Measurements from ENCODE around the gene TEAD2. TPM values are rescaled to one million over a fixed set of nuclear protein-coding genes. Genes with fewer than 3 reads are reported as not detected.
A peak's percentile ranks its signal among the peaks of the same experiment; 100 is the strongest.
"Not testable (repeated sequence)": the region's sequence is repeated elsewhere in the genome, so short reads cannot be mapped to it uniquely, and the experiment has no call there.

The TEAD2 gene
- total RNA-seq, 2 donors from 2014 or later = 31.0 to 32.4 TPM

GRCh38 chr19:49390131-49390928, 28.1 kb upstream of the TEAD2 start:
- intact Hi-C loops (cut with DNase I) = loop anchor here (2.0 to 5.0 kb wide), 2 partner anchors 50 to 52 kb away; partner anchors contain the start of gene SLC17A7 (in 2 of the 2)

GRCh38 chr19:49389406-49389805, 27.2 kb upstream of the TEAD2 start:
- DNase-seq (ENCODE audit: low spot score) = peak; percentile 72
- intact Hi-C loops (cut with DNase I) = no loop called here

More at GRCh38 chr19:49390131-49390928, 28.1 kb upstream of the TEAD2 start:
- DNase-seq (ENCODE audit: low spot score) = peak; percentile 68

GRCh38 chr19:49387936-49388372, 25.7 kb upstream of the TEAD2 start, which contains the start of gene KASH5:
Gene KASH5, plus strand, starts transcription at chr19:49388249. Its CDS starts 2,635 bp downstream, at chr19:49390884.
- peak; percentile 95 for DNase-seq (ENCODE audit: low spot score)
- intact Hi-C loops (cut with DNase I) = no loop called here

GRCh38 chr19:49383599-49383998, 21.4 kb upstream of the TEAD2 start:
- DNase-seq (ENCODE audit: low spot score) = no peak
- intact Hi-C loops (cut with DNase I) = no loop called here

GRCh38 chr19:49382639-49383038, 20.4 kb upstream of the TEAD2 start:
- no peak for DNase-seq (ENCODE audit: low spot score)
- intact Hi-C loops (cut with DNase I) = no loop called here

- DNase-seq (ENCODE audit: low spot score) = no peak
- intact Hi-C loops (cut with DNase I) = no loop called here
Measured at GRCh38 chr19:49380391-49380790, 18.2 kb upstream of the TEAD2 start.

- DNase-seq (ENCODE audit: low spot score) = no peak
- intact Hi-C loops (cut with DNase I) = no loop called here
Measured at GRCh38 chr19:49378512-49378911, 16.3 kb upstream of the TEAD2 start.

- peak; percentile 56 for DNase-seq (ENCODE audit: low spot score)
- intact Hi-C loops (cut with DNase I) = no loop called here
Measured at GRCh38 chr19:49374665-49375434, 12.6 kb upstream of the TEAD2 start.

- intact Hi-C loops (cut with DNase I); DNase-seq (ENCODE audit: low spot score): not testable (repeated sequence)
Measured at GRCh38 chr19:49373174-49373573, 11.0 kb upstream of the TEAD2 start.

GRCh38 chr19:49371184-49371583, 9.0 kb upstream of the TEAD2 start:
- intact Hi-C loops (cut with DNase I) = no loop called here
- no peak for DNase-seq (ENCODE audit: low spot score)

- no peak for DNase-seq (ENCODE audit: low spot score)
- intact Hi-C loops (cut with DNase I) = no loop called here
Measured at GRCh38 chr19:49368711-49369358, 6.6 kb upstream of the TEAD2 start.

- intact Hi-C loops (cut with DNase I) = no loop called here
Measured at GRCh38 chr19:49366110-49366509, 3.9 kb upstream of the TEAD2 start.

GRCh38 chr19:49364083-49364737, 2.0 kb upstream of the TEAD2 start:
- intact Hi-C loops (cut with DNase I) = no loop called here
- peak; percentile 80 for DNase-seq (ENCODE audit: low spot score)

More at GRCh38 chr19:49366110-49366509, 3.9 kb upstream of the TEAD2 start:
- no peak for DNase-seq (ENCODE audit: low spot score)

- intact Hi-C loops (cut with DNase I) = no loop called here
- peak; percentile 100 for DNase-seq (ENCODE audit: low spot score)
Measured at GRCh38 chr19:49363268-49364082, 1.3 kb upstream of the TEAD2 start, which contains the start of gene DKKL1. Gene DKKL1, plus strand, starts transcription at chr19:49363877. Its CDS starts 122 bp downstream, at chr19:49363999.

- DNase-seq (ENCODE audit: low spot score) = no peak
- intact Hi-C loops (cut with DNase I) = no loop called here
Measured at GRCh38 chr19:49362929-49363267, 682 bp upstream of the TEAD2 start.

GRCh38 chr19:49361438-49362047, 673 bp downstream of the TEAD2 start:
- peak; percentile 93 for DNase-seq (ENCODE audit: low spot score)
- intact Hi-C loops (cut with DNase I) = no loop called here

- intact Hi-C loops (cut with DNase I) = no loop called here
Measured at GRCh38 chr19:49359851-49360820, 2.1 kb downstream of the TEAD2 start.

More at GRCh38 chr19:49359851-49360820, 2.1 kb downstream of the TEAD2 start:
- no peak for DNase-seq (ENCODE audit: low spot score)

Data from posterior vena cava (tissue), 2 donors.